GM23338 (cell line): ENCODE data around the gene FUT7. TPM values are rescaled to one million over a fixed set of nuclear protein-coding genes. Genes with fewer than 3 reads are reported as not detected.

ENCODE experiments used
- ATAC-seq: fragments of 200-7000 bp; cut with Tn5 transposase; 3 replicates; pipeline ENCODE4 v1.9.1; 2020
- DNase-seq: peaks from one replicate; pipeline ENCODE4 v3.0.0-alpha.2; 2015; ENCODE audit warnings: low spot score
- H2AFZ ChIP-seq: fragments of 200-600 bp; sonication (generic); 2 replicates; pipeline ENCODE4 v1.8.0; 2016; ENCODE audit warnings: antibody characterized with exemption, mild to moderate bottlenecking, moderate library complexity
- H3F3A ChIP-seq: fragments of 200-600 bp; sonication (generic); replicated peaks from 2 replicates; pipeline ENCODE4 v1.8.0; 2017; ENCODE audit warnings: antibody characterized with exemption, mixed run types, low read depth
- H3K27ac ChIP-seq: fragments of 200-600 bp; sonication (generic); 2 replicates; pipeline ENCODE4 v1.6.1; 2016; ENCODE audit warnings: low read depth
- H3K27me3 ChIP-seq: fragments of 200-600 bp; sonication (generic); 2 replicates; pipeline ENCODE4 v1.8.0; 2016; ENCODE audit warnings: mild to moderate bottlenecking, mixed run types, moderate library complexity; ENCODE audit not compliant: insufficient read depth
- H3K36me3 ChIP-seq: fragments of 200-600 bp; sonication (generic); 2 replicates; pipeline ENCODE4 v1.8.0; 2016; ENCODE audit warnings: mild to moderate bottlenecking; ENCODE audit not compliant: insufficient read depth
- H3K4me1 ChIP-seq: fragments of 200-600 bp; sonication (generic); 2 replicates; pipeline ENCODE4 v1.8.0; 2016; ENCODE audit warnings: mild to moderate bottlenecking, moderate library complexity; ENCODE audit not compliant: insufficient read depth
- H3K4me2 ChIP-seq: fragments of 200-600 bp; sonication (generic); 2 replicates; pipeline ENCODE4 v1.7.1; 2017; ENCODE audit warnings: mixed run types
- H3K4me3 ChIP-seq: fragments of 200-600 bp; sonication (generic); 2 replicates; pipeline ENCODE4 v1.6.1; 2016; ENCODE audit warnings: mixed run types
- H3K79me2 ChIP-seq: fragments of 200-600 bp; sonication (generic); replicated peaks from 2 replicates; pipeline ENCODE4 v1.8.0; 2017; ENCODE audit warnings: mild to moderate bottlenecking; ENCODE audit not compliant: insufficient read depth
- H3K9me2 ChIP-seq: fragments of 200-600 bp; sonication (generic); 2 replicates; pipeline ENCODE4 v1.8.0; 2017; ENCODE audit not compliant: insufficient read depth
- H4K20me1 ChIP-seq: fragments of 200-600 bp; sonication (generic); replicated peaks from 2 replicates; pipeline ENCODE4 v1.8.0; 2017; ENCODE audit warnings: mild to moderate bottlenecking; ENCODE audit not compliant: insufficient read depth
- H3K27ac Mint-ChIP-seq: 2 replicates; pipeline ENCODE4 v1.8.0; 2020; ENCODE audit warnings: inconsistent platforms, mild to moderate bottlenecking, moderate library complexity, mixed read lengths
- H3K27me3 Mint-ChIP-seq: 3 replicates; pipeline ENCODE4 v1.8.0; 2022; ENCODE audit warnings: low read depth, mild to moderate bottlenecking, moderate library complexity, mixed read lengths, inconsistent platforms; ENCODE audit not compliant: insufficient read depth, poor library complexity
- H3K36me3 Mint-ChIP-seq: 3 replicates; pipeline ENCODE4 v1.8.0; 2021; ENCODE audit warnings: low read depth, mild to moderate bottlenecking, inconsistent platforms, moderate library complexity, mixed read lengths
- H3K4me1 Mint-ChIP-seq: 3 replicates; pipeline ENCODE4 v1.8.0; 2020; ENCODE audit warnings: mild to moderate bottlenecking, inconsistent platforms, mixed read lengths
- H3K4me3 Mint-ChIP-seq: 3 replicates; pipeline ENCODE4 v1.8.0; 2021; ENCODE audit warnings: moderate library complexity, mild to moderate bottlenecking, inconsistent platforms, mixed read lengths
- H3K9me3 Mint-ChIP-seq: 3 replicates; pipeline ENCODE4 v1.8.0; 2020; ENCODE audit warnings: moderate library complexity, mild to moderate bottlenecking, inconsistent platforms, mixed read lengths
- CREB1 ChIP-seq: fragments of 250-450 bp; sonication (Bioruptor Pico); IDR thresholded peaks from 2 replicates; pipeline ENCODE4 v1.5.0; 2020; ENCODE audit warnings: low read depth, mild to moderate bottlenecking, moderate library complexity
- EZH2 ChIP-seq: fragments of 200-600 bp; sonication (generic); IDR thresholded peaks from one replicate; pipeline ENCODE4 v1.8.0; 2017; ENCODE audit warnings: antibody characterized with exemption, mild to moderate bottlenecking, low read depth; ENCODE audit not compliant: unreplicated experiment
- EZH2phosphoT487 ChIP-seq: fragments of 200-600 bp; sonication (generic); IDR thresholded peaks from one replicate; pipeline ENCODE4 v1.8.1; 2018; ENCODE audit warnings: antibody characterized with exemption; ENCODE audit not compliant: unreplicated experiment
- JUNB ChIP-seq: IDR thresholded peaks from one replicate; pipeline ENCODE4 v1.6.1; 2016; ENCODE audit warnings: antibody characterized with exemption; ENCODE audit not compliant: unreplicated experiment
- NANOG ChIP-seq: IDR thresholded peaks from 2 replicates; pipeline ENCODE4 v1.6.1; 2016; ENCODE audit warnings: antibody characterized with exemption, borderline replicate concordance
- STAT1 ChIP-seq: IDR thresholded peaks from one replicate; pipeline ENCODE4 v1.6.1; 2016; ENCODE audit warnings: antibody characterized with exemption; ENCODE audit not compliant: unreplicated experiment
- ZNF114 ChIP-seq: fragments of 250-450 bp; sonication (Bioruptor Pico); IDR thresholded peaks from 2 replicates; pipeline ENCODE4 v1.5.0; 2020; ENCODE audit warnings: mild to moderate bottlenecking, moderate library complexity
- polyA plus RNA-seq: library from polyadenylated mRNA; unstranded; fragments of >200 nt; fragmentation: Nextera tagmentation; extraction: Ambion mirVana; gene quantifications from 2 replicates; pipeline ENCODE4 v1.2.1, GENCODE V29; 2016
- total RNA-seq: library from RNA; depleted of rRNA; stranded (reverse); fragments of >200 nt; shearing (Covaris generic); gene quantifications from 2 replicates; pipeline ENCODE4 v1.2.3, GENCODE V29; 2014
- TF ChIP-seq, protein P1 (sequence below): IDR thresholded peaks from one replicate; pipeline ENCODE4 v1.6.1; 2018; ENCODE audit warnings: antibody characterized with exemption; ENCODE audit not compliant: unreplicated experiment
- TF ChIP-seq, protein P2 (sequence below): IDR thresholded peaks from 2 replicates; pipeline ENCODE4 v1.6.1; 2016; ENCODE audit warnings: antibody characterized with exemption
- TF ChIP-seq, protein P3 (sequence below): fragments of 250-450 bp; sonication (Bioruptor Pico); IDR thresholded peaks from 2 replicates; pipeline ENCODE4 v1.5.0; 2020; ENCODE audit warnings: mild to moderate bottlenecking, moderate library complexity
- TF ChIP-seq, protein P4 (sequence below), 2 experiments: fragments of 200-600 bp in 1 of 2; sonication (generic) in 1 of 2; conservative IDR thresholded peaks; 2 replicates each; pipeline versions ENCODE4 v1.5.1 to v1.6.1; 2016 to 2017; ENCODE audit warnings: antibody characterized with exemption in 2 of 2, low read depth in 2 of 2, mild to moderate bottlenecking in 2 of 2, moderate library complexity in 1 of 2

FUT7 gene
- total and polyA plus RNA-seq, 2 experiments from 2014 or later, result not detected

DNA sequence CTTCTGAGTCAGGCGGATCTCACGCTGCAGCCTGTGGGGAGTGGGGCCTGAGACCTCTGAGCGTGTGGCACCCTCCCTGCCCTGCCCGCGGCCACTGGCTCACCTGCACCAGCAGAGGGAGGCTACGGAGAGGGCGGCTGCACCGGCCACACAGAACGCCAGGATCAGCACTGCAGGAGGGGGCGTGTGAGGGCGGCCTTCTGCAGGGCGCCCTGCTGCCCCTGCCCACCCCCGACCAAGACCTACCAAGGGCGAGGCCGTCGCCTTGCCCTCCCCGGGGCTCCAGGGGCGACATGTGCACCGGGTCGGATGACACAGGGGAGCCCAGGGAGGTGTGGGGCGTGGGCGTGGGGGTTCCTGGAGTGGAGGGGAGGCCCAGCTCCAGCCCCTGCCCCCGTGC, 8.7 kb upstream of the FUT7 start:
- peaks cover 7% of the 10 kb centered on the region; the same call in 1 of the 2 replicates for H3K79me2 ChIP-seq
- ATAC-seq, result no peak
- Mint-ChIP-seq H3K27ac (no peak overlapping the region), H3K36me3 (no peaks in the 10 kb centered on the region; the same call in 2 of the 3 replicates), H3K27me3 (peaks cover 15% of the 10 kb centered on the region), H3K4me1 (peaks cover 4% of the 10 kb centered on the region; the same call in 1 of the 3 replicates), H3K9me3 (no peaks in the 10 kb centered on the region), H3K4me3 (no peak overlapping the region)
- peaks cover 14% of the 10 kb centered on the region for H3K27me3 ChIP-seq
- H4K20me1 ChIP-seq, result no peaks in the 10 kb centered on the region; the same call in 1 of the 2 replicates
- no peaks in the 10 kb centered on the region for H3K36me3 ChIP-seq
- no peak overlapping the region for H3K4me2 ChIP-seq
- H3F3A ChIP-seq, result no peaks in the 10 kb centered on the region
- no peaks in the 10 kb centered on the region for H3K9me2 ChIP-seq
- DNase-seq, result no peak
- no peak overlapping the region for H3K4me3 ChIP-seq
- TF ChIP-seq, protein P1, sequence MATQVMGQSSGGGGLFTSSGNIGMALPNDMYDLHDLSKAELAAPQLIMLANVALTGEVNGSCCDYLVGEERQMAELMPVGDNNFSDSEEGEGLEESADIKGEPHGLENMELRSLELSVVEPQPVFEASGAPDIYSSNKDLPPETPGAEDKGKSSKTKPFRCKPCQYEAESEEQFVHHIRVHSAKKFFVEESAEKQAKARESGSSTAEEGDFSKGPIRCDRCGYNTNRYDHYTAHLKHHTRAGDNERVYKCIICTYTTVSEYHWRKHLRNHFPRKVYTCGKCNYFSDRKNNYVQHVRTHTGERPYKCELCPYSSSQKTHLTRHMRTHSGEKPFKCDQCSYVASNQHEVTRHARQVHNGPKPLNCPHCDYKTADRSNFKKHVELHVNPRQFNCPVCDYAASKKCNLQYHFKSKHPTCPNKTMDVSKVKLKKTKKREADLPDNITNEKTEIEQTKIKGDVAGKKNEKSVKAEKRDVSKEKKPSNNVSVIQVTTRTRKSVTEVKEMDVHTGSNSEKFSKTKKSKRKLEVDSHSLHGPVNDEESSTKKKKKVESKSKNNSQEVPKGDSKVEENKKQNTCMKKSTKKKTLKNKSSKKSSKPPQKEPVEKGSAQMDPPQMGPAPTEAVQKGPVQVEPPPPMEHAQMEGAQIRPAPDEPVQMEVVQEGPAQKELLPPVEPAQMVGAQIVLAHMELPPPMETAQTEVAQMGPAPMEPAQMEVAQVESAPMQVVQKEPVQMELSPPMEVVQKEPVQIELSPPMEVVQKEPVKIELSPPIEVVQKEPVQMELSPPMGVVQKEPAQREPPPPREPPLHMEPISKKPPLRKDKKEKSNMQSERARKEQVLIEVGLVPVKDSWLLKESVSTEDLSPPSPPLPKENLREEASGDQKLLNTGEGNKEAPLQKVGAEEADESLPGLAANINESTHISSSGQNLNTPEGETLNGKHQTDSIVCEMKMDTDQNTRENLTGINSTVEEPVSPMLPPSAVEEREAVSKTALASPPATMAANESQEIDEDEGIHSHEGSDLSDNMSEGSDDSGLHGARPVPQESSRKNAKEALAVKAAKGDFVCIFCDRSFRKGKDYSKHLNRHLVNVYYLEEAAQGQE, result no peak
- TF ChIP-seq CREB1 (CRISPR knock-in tag) (no peak), STAT1 (no peak), EZH2 (no peak), ZNF114 (CRISPR knock-in tag) (no peak), EZH2phosphoT487 (no peak), NANOG (no peak), JUNB (no peak)
- TF ChIP-seq, protein P2, sequence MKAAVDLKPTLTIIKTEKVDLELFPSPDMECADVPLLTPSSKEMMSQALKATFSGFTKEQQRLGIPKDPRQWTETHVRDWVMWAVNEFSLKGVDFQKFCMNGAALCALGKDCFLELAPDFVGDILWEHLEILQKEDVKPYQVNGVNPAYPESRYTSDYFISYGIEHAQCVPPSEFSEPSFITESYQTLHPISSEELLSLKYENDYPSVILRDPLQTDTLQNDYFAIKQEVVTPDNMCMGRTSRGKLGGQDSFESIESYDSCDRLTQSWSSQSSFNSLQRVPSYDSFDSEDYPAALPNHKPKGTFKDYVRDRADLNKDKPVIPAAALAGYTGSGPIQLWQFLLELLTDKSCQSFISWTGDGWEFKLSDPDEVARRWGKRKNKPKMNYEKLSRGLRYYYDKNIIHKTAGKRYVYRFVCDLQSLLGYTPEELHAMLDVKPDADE, result no peak
- TF ChIP-seq, protein P3, sequence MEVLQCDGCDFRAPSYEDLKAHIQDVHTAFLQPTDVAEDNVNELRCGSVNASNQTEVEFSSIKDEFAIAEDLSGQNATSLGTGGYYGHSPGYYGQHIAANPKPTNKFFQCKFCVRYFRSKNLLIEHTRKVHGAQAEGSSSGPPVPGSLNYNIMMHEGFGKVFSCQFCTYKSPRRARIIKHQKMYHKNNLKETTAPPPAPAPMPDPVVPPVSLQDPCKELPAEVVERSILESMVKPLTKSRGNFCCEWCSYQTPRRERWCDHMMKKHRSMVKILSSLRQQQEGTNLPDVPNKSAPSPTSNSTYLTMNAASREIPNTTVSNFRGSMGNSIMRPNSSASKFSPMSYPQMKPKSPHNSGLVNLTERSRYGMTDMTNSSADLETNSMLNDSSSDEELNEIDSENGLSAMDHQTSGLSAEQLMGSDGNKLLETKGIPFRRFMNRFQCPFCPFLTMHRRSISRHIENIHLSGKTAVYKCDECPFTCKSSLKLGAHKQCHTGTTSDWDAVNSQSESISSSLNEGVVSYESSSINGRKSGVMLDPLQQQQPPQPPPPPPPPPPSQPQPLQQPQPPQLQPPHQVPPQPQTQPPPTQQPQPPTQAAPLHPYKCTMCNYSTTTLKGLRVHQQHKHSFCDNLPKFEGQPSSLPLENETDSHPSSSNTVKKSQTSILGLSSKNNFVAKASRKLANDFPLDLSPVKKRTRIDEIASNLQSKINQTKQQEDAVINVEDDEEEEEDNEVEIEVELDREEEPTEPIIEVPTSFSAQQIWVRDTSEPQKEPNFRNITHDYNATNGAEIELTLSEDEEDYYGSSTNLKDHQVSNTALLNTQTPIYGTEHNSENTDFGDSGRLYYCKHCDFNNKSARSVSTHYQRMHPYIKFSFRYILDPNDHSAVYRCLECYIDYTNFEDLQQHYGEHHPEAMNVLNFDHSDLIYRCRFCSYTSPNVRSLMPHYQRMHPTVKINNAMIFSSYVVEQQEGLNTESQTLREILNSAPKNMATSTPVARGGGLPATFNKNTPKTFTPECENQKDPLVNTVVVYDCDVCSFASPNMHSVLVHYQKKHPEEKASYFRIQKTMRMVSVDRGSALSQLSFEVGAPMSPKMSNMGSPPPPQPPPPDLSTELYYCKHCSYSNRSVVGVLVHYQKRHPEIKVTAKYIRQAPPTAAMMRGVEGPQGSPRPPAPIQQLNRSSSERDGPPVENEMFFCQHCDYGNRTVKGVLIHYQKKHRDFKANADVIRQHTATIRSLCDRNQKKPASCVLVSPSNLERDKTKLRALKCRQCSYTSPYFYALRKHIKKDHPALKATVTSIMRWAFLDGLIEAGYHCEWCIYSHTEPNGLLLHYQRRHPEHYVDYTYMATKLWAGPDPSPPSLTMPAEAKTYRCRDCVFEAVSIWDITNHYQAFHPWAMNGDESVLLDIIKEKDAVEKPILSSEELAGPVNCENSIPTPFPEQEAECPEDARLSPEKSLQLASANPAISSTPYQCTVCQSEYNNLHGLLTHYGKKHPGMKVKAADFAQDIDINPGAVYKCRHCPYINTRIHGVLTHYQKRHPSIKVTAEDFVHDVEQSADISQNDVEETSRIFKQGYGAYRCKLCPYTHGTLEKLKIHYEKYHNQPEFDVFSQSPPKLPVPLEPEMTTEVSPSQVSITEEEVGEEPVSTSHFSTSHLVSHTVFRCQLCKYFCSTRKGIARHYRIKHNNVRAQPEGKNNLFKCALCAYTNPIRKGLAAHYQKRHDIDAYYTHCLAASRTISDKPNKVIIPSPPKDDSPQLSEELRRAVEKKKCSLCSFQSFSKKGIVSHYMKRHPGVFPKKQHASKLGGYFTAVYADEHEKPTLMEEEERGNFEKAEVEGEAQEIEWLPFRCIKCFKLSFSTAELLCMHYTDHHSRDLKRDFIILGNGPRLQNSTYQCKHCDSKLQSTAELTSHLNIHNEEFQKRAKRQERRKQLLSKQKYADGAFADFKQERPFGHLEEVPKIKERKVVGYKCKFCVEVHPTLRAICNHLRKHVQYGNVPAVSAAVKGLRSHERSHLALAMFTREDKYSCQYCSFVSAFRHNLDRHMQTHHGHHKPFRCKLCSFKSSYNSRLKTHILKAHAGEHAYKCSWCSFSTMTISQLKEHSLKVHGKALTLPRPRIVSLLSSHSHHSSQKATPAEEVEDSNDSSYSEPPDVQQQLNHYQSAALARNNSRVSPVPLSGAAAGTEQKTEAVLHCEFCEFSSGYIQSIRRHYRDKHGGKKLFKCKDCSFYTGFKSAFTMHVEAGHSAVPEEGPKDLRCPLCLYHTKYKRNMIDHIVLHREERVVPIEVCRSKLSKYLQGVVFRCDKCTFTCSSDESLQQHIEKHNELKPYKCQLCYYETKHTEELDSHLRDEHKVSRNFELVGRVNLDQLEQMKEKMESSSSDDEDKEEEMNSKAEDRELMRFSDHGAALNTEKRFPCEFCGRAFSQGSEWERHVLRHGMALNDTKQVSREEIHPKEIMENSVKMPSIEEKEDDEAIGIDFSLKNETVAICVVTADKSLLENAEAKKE (CRISPR knock-in tag), result no peak
- TF ChIP-seq, protein P4, sequence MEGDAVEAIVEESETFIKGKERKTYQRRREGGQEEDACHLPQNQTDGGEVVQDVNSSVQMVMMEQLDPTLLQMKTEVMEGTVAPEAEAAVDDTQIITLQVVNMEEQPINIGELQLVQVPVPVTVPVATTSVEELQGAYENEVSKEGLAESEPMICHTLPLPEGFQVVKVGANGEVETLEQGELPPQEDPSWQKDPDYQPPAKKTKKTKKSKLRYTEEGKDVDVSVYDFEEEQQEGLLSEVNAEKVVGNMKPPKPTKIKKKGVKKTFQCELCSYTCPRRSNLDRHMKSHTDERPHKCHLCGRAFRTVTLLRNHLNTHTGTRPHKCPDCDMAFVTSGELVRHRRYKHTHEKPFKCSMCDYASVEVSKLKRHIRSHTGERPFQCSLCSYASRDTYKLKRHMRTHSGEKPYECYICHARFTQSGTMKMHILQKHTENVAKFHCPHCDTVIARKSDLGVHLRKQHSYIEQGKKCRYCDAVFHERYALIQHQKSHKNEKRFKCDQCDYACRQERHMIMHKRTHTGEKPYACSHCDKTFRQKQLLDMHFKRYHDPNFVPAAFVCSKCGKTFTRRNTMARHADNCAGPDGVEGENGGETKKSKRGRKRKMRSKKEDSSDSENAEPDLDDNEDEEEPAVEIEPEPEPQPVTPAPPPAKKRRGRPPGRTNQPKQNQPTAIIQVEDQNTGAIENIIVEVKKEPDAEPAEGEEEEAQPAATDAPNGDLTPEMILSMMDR (conservative IDR thresholded peaks at IDR 0.05; ENCODE audit: low read depth in 2 of 2), result no peak
- no peak overlapping the region for H3K27ac ChIP-seq
- H2AFZ ChIP-seq, result no peak overlapping the region
- peaks cover 7% of the 10 kb centered on the region; the same call in 1 of the 2 replicates for H3K4me1 ChIP-seq
